Stimulated activated CD8-positive, alpha-beta memory T cell treated with anti-CD3 and anti-CD28 coated beads, Interleukin-15, amount 100 ng/mL, for 48 hours (primary cell): ENCODE measurements around the gene B4GALNT1.

Experiments used
- DNase-seq, 2 donors: peaks; one replicate each; pipeline ENCODE4 v3.0.0-alpha.2; 2020; ENCODE audit warnings: low read depth in 2 of 2

Gene B4GALNT1

DNA sequence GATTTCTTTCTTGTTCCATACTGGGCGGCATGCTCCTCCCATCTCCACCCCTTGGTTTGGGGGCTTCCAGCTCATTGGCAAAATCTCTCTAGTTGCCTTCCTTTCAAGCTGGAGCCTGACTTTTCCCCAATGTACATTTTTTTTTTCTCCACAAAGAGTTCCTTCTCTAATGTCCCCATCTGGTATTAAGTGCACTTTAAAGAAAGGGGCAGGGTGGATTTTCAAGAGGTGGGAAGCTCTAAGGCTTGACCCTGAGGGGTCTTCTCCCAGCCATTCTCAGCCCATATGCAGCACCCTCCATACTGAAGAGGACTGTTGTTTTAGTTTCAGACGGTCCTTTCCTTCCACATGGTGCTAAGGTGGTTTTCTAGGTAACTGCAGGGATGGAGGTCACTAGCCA lies 47.8 kb downstream of the B4GALNT1 start:
- DNase-seq: no peak

DNA sequence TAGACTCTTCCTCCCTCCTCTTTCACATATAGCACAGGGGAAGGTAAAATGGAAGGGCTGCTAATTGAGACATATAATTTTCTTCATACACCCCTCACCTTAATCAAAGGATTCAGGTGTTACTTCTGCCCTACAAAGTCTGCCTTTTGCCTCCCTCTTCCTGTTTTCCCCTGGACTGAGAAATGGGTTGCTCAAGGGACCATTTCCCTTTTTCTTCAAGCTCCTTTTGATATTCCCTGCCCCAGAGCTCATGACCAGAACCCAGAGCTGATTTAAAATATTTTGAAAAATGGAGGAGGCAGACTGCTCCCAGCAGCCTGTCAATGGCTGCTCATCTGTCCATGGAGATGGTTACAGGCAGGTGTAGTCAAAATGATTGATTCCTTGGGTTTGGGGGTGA lies 48.3 kb downstream of the B4GALNT1 start:
- no peak for DNase-seq

DNA sequence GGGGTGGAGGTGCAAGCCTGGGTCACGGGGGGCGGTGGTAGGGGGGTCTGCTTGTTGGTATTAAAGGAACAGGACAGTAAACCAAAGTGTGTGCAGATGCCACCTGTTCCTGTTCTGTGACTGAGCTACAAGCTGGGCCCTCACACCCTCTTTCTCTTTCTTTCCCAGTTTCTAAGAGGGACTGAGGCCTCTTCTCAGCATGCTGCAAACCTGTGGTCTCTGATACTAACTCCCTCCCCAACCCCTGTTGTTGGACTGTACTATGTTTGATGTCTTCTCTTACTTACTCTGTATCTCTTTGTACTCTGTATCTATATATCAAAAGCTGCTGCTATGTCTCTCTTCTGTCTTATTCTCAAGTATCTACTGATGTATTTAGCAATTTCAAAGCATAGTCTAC lies 49.0 kb downstream of the B4GALNT1 start:
- no peak for DNase-seq

GRCh38 chr12:57583008-57583831 lies 49.8 kb downstream of the B4GALNT1 start:
- DNase-seq: peak; percentile 45 to 48

GRCh38 chr12:57582440-57582839 lies 50.6 kb downstream of the B4GALNT1 start:
- no peak for DNase-seq

DNA sequence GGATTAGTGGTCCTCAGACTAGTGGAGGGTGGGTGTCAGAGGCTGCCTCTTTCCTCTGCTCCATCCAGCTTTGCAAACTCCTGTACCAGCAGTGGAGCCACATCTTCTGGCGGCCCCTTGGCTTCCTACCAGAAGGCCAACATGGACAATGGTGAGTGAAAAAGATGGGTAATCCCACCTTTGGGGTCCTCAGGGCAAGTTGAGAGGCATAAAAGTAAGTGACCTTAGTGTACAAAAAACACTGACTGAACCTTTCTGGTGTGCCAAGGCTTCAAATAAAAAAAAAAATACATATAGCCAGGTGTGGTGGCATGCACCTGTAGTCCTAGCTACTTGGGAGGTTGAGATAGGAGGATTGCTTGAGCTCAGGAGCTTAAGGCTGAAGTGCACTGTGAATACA lies 51.2 kb downstream of the B4GALNT1 start:
- no peak for DNase-seq

GRCh38 chr12:57580466-57580795 lies 52.6 kb downstream of the B4GALNT1 start:
- DNase-seq: no peak

GRCh38 chr12:57579677-57580465 lies 53.1 kb downstream of the B4GALNT1 start:
- no peak for DNase-seq

GRCh38 chr12:57579011-57579410 lies 54.0 kb downstream of the B4GALNT1 start:
- no peak for DNase-seq

DNA sequence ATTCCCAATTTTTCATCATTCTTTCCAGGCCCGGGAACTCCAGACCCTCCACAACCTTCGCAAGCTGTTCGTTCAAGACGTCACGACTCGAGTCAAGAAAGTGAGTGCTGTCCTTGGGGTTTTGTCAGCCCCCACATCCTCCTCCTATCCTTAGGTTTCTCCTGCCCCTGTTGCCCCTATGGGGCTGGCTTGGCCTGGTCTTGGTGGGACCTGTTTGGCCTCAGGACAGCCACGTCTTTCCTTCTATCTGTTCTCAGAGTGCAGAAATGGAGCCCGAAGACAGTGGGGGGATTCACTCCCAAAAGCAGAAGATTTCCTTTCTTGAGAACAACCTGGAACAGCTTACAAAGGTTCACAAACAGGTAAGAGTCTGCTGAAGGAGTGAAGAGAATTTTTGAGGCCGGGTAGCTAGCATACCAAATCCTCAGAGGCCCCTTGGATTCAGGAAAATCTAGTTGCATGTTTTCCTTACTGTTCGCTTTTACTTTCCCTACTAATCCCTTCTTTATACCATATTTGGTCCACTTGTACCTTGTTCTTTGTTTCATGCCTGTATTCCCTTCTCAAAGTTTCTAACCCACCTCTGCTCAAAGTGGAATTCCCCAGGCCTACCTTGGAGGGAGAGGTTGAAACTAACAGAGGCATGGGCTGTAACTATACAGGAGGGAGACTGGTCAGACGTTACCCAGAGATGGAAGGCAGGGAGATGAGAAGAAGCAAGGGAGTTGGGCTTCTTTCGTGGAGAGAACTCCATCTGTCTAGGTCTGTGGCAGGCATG lies 54.8 kb downstream of the B4GALNT1 start:
- DNase-seq: no peak

- no peak for DNase-seq
These were observed 56.3 kb downstream of the B4GALNT1 start for GRCh38 chr12:57576613-57577160.
